K562 (cell line): ENCODE data around the gene OR9K2. TPM values are rescaled to one million over a fixed set of nuclear protein-coding genes. Genes with fewer than 3 reads are reported as not detected.
"Not testable (repeated sequence)": the region's sequence is repeated elsewhere in the genome, so short reads cannot be mapped to it uniquely, and the experiment has no call there.

Experiments used
- ATAC-seq: fragments of 200-7000 bp; cut with Tn5 transposase; 3 replicates; pipeline ENCODE4 v1.9.1; 2020; ENCODE audit warnings: moderate library complexity
- BruUV-seq: library from RNA; stranded (reverse); fragments of 400-500 nt; replicated peaks from 2 replicates; lab custom pipeline; 2021; lab: Mats Ljungman, UMichigan
- CTCF ChIA-PET: fragments of 300-600 bp; formaldehyde crosslinking; extraction: SDS; loops from one replicate; lab custom pipeline; 2021; ENCODE audit warnings: low intra/inter-chr PET ratio; lab: Yijun Ruan, JAX
- POLR2A ChIA-PET: fragments of 300-600, 350-650 bp; sonication (Branson Sonifier 250); formaldehyde crosslinking; extraction: SDS; loops from one replicate; lab custom pipeline; 2021; ENCODE audit warnings: antibody characterized with exemption, inconsistent platforms; lab: Yijun Ruan, JAX
- DNase-seq, 4 experiments: peaks; one replicate each; pipeline versions ENCODE4 v3.0.0 to v3.0.0-alpha.2; 2011 to 2018; ENCODE audit warnings: low spot score in 3 of 4, mixed read lengths in 3 of 4; ENCODE audit errors: extremely low read depth in 1 of 4
- FAIRE-seq: peaks from 2 replicates; lab custom pipeline; 2011; peaks lifted over from hg19 to GRCh38; lab: Jason Lieb, UNC
- H2AFZ ChIP-seq: 2 replicates; pipeline ENCODE4 v1.6.0; 2011; ENCODE audit warnings: low read depth, low read length, control low read depth, inconsistent platforms
- H3K27ac ChIP-seq: fragments of 200-600 bp; 3 replicates; pipeline ENCODE4 v1.8.0; 2011; ENCODE audit warnings: low read depth, mild to moderate bottlenecking, control low read depth, inconsistent platforms, low read length, moderate library complexity, mixed read lengths; ENCODE audit errors: extremely low read depth
- H3K27me3 ChIP-seq, 2 experiments: fragments of 300-600 bp in 1 of 2; 2 replicates in 1 of 2; 3 replicates in 1 of 2; pipeline versions ENCODE4 v1.6.0 to v1.8.0; 2011; ENCODE audit warnings: inconsistent platforms in 2 of 2, low read length in 2 of 2, mild to moderate bottlenecking in 1 of 2, mixed read lengths in 1 of 2, moderate library complexity in 1 of 2; ENCODE audit not compliant: control insufficient read depth in 2 of 2, insufficient read depth in 2 of 2
- H3K36me3 ChIP-seq: fragments of 300-600 bp; 3 replicates; pipeline ENCODE4 v1.8.0; 2011; ENCODE audit warnings: mild to moderate bottlenecking, low read length, inconsistent platforms; ENCODE audit not compliant: control insufficient read depth, insufficient read depth
- H3K4me1 ChIP-seq, 2 experiments: fragments of 200-600 bp in 1 of 2; replicated peaks in 1 of 2; 2 replicates in 1 of 2; 3 replicates in 1 of 2; pipeline versions ENCODE4 v1.5.1 to v1.8.0; 2011; ENCODE audit warnings: inconsistent platforms in 2 of 2, low read length in 2 of 2, mild to moderate bottlenecking in 1 of 2, mixed read lengths in 1 of 2, moderate library complexity in 1 of 2; ENCODE audit not compliant: control insufficient read depth in 2 of 2, insufficient read depth in 2 of 2
- H3K4me2 ChIP-seq: 2 replicates; pipeline ENCODE4 v1.6.1; 2011; ENCODE audit warnings: low read length, control low read depth, inconsistent platforms, mixed read lengths; ENCODE audit not compliant: insufficient read depth
- H3K4me3 ChIP-seq: fragments of 200-600 bp; sonication (generic), shearing (Covaris generic); 2 replicates; pipeline ENCODE4 v1.5.1; 2016; ENCODE audit warnings: control low read depth, inconsistent platforms
- H3K79me2 ChIP-seq: fragments of 200-600 bp; 3 replicates; pipeline ENCODE4 v1.8.0; 2011; ENCODE audit warnings: low read length, inconsistent platforms; ENCODE audit not compliant: control insufficient read depth, insufficient read depth
- H3K9ac ChIP-seq, 2 experiments: 2 replicates each; pipeline versions ENCODE4 v1.6.0 to v1.6.1; 2011; ENCODE audit warnings: low read depth in 2 of 2, low read length in 2 of 2, control low read depth in 1 of 2, inconsistent platforms in 1 of 2, mild to moderate bottlenecking in 1 of 2, mixed read lengths in 1 of 2; ENCODE audit not compliant: insufficient read depth in 1 of 2
- H3K9me1 ChIP-seq: one replicate; pipeline ENCODE4 v1.6.0; 2011; ENCODE audit warnings: inconsistent platforms, mild to moderate bottlenecking, low read length, moderate library complexity; ENCODE audit not compliant: control insufficient read depth, insufficient read depth
- H3K9me3 ChIP-seq: replicated peaks from 2 replicates; pipeline ENCODE4 v1.5.1; 2011; ENCODE audit warnings: low read depth, low read length, inconsistent platforms; ENCODE audit not compliant: control insufficient read depth, insufficient read depth
- H4K20me1 ChIP-seq: replicated peaks from 2 replicates; pipeline ENCODE4 v1.6.1; 2011; ENCODE audit warnings: low read length, inconsistent platforms, mixed read lengths; ENCODE audit not compliant: control insufficient read depth, insufficient read depth
- C11orf30 ChIP-seq: fragments of 450-650 bp; IDR thresholded peaks from 2 replicates; pipeline ENCODE4 v1.6.1; 2016; ENCODE audit warnings: low read depth, mild to moderate bottlenecking
- POU5F1 ChIP-seq: fragments of 150-350 bp; IDR thresholded peaks from 2 replicates; pipeline ENCODE4 v1.6.1; 2014; ENCODE audit warnings: borderline replicate concordance, low read length, low read depth, mild to moderate bottlenecking; ENCODE audit not compliant: partially characterized antibody
- ZNF316 ChIP-seq: fragments of 450-650 bp; IDR thresholded peaks from 2 replicates; pipeline ENCODE4 v1.6.1; 2016
- ZNF431 ChIP-seq: sonication (generic); formaldehyde crosslinking; IDR thresholded peaks from 2 replicates; pipeline ENCODE4 v1.8.0; 2022; ENCODE audit warnings: mild to moderate bottlenecking, missing genetic modification reagents
- ZNF707 ChIP-seq: fragments of 250-450 bp; sonication (Bioruptor Pico); conservative IDR thresholded peaks from 2 replicates; pipeline ENCODE4 v1.8.0; 2022; ENCODE audit warnings: inconsistent platforms, mild to moderate bottlenecking, moderate library complexity
- WGBS: fragments of 100-300 bp; shearing (Covaris generic); methylation state at CpG from one replicate; pipeline ENCODE4 v1.1.6; 2016; ENCODE audit warnings: low coverage, mixed read lengths; ENCODE audit not compliant: insufficient coverage; ENCODE audit errors: missing lambda C conversion rate; 5-methylcytosine and 5-hydroxymethylcytosine counted together
- in situ Hi-C: fragments of 300-500 bp; cut with MboI; formaldehyde crosslinking; loops from 4 replicates; pipeline ENCODE4 v1.15.0; 2018; ENCODE audit warnings: inconsistent platforms, mixed read lengths
- intact Hi-C: fragments of 100-400 bp; cut with micrococcal nuclease; formaldehyde crosslinking; loops from 2 replicates; pipeline ENCODE4 v1.14.2; 2022
- polyA plus RNA-seq, 8 experiments: library from polyadenylated mRNA; depleted of rRNA in 4 of 8; stranded (reverse) in 5 of 8; unstranded in 3 of 8; fragments of >200 nt; fragmentation: Nextera tagmentation in 2 of 8; fragmentation: Illumina TruSeq in 1 of 8; extraction: Ambion mirVana in 2 of 8; extraction: Trizol in 1 of 8; gene quantifications; 2 replicates each; pipeline versions ENCODE4 v1.2.1 to v1.2.3, GENCODE V29; 2011 to 2014; ENCODE audit warnings: inconsistent platforms in 1 of 8, missing spikeins in 1 of 8
- total RNA-seq, 7 experiments: library from RNA; depleted of rRNA in 6 of 7; stranded (reverse); fragments of >200 nt in 6 of 7; fragmentation: Illumina TruSeq in 2 of 7; extraction: Trizol in 2 of 7; gene quantifications; 2 replicates each; pipeline versions ENCODE4 v1.2.1 to v1.2.3, GENCODE V29; 2011 to 2021; ENCODE audit warnings: low replicate concordance in 1 of 7

Gene OR9K2
- total and polyA plus RNA-seq, 9 of the 15 experiments (the other 6 are each of a cell fraction or from before 2014, with no cell fraction given) = not detected

DNA sequence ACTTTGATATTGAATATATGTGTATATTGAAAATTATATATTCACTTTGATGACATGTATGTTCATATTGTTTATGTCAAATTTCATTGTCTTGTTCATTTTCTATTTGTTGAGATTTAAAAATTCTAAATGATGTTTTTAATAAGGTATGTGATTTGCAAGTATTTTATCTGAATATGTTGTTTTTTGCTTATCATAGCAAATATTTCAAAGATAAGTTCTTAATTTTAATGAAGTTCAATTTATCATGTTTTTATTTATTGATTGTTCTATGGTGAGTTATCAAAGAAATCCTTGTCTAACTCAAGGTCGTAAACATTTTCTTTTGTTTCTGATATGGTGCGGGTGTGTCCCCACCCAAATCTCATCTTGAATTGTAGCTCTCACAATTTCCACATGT is 45.2 kb downstream of the OR9K2 start:
- in situ Hi-C loops = no loop called here
- no peaks in the 10 kb centered on the region for H3K4me1 ChIP-seq
- POLR2A ChIA-PET = no interaction called here
- H3K9me3 ChIP-seq = no peaks in the 10 kb centered on the region
- BruUV-seq = no TSS peak
- 13% methylated on average over 2 of the region's 2 CpGs for WGBS
- no peak overlapping the region for H3K4me2 ChIP-seq
- no peak overlapping the region for H3K27ac ChIP-seq
- H3K36me3 ChIP-seq = no peaks in the 10 kb centered on the region
- ATAC-seq = no peak
- TF ChIP-seq ZNF316 (peak; percentile 82), POU5F1 (no peak), C11orf30 (peak; percentile 40; the same call in 1 of the 2 replicates)
- TF ChIP-seq, all 486 proteins: peak for 2
- FAIRE-seq (no peak), DNase-seq (no peak)
- H3K9me1 ChIP-seq = no peaks in the 10 kb centered on the region
- intact Hi-C loops = no loop called here
- H3K27me3 ChIP-seq = peaks cover 0 to 2% of the 10 kb centered on the region in 2 experiments; a peak in 1 of 5 replicates
- no peak overlapping the region for H3K4me3 ChIP-seq
- CTCF ChIA-PET = no interaction called here
- no peak overlapping the region for H2AFZ ChIP-seq
- no peaks in the 10 kb centered on the region for H3K79me2 ChIP-seq
- no peaks in the 10 kb centered on the region for H4K20me1 ChIP-seq
- no peak overlapping the region for H3K9ac ChIP-seq

DNA sequence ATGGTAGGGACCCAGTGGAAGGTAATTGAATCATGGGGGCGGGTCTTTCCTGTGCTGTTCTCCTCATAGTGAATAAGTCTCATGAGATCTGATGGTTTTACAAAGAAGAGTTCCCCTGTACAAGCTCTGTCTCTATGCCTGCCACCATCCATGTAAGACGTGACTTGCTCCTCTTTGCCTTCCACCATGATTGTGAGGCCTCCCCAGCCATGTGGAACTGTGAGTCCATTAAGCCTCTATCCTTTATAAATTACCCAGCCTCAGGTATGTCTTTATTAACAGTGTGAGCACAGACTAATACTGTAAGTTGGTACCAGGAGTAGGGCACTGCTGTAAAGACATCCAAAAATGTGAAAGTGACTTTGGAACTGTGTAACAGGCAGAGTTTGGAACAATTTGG is 45.6 kb downstream of the OR9K2 start:
- intact Hi-C loops, H2AFZ ChIP-seq, ATAC-seq, H3K9me1 ChIP-seq, H3K27me3 ChIP-seq, H3K9ac ChIP-seq, H3K4me2 ChIP-seq, BruUV-seq, DNase-seq, in situ Hi-C loops, H4K20me1 ChIP-seq, H3K36me3 ChIP-seq, H3K9me3 ChIP-seq, H3K79me2 ChIP-seq, H3K4me1 ChIP-seq, CTCF ChIA-PET, FAIRE-seq, POLR2A ChIA-PET, H3K4me3 ChIP-seq, H3K27ac ChIP-seq: not testable (repeated sequence)
- 0% methylated on average over 2 of the region's 2 CpGs for WGBS
- TF ChIP-seq ZNF707 (CRISPR knock-in tag) (peak; percentile 61; the same call in 1 of the 2 replicates), ZNF431 (CRISPR knock-in tag) (peak; percentile 86)
